ENCODE measurements around the gene TP73.

GRCh38 chr1:3669421-3669821 lies 17.1 kb downstream of the TP73 start:
- TF ChIP-seq CTCF (IDR thresholded peaks at IDR 0.05): no peak
- TF ChIP-seq POLR2A (IDR thresholded peaks at IDR 0.05): no peak

Data from breast epithelium (tissue), 3 donors.